Lower leg skin (tissue), 4 donors: ENCODE measurements around the gene S100Z. TPM values are rescaled to one million over a fixed set of nuclear protein-coding genes. Genes with fewer than 3 reads are reported as not detected.

ENCODE experiments used
- DNase-seq, 2 donors: peaks; one replicate each; pipeline ENCODE4 v3.0.0-alpha.2; 2019; ENCODE audit warnings: low spot score in 2 of 2
- H3K4me3 ChIP-seq: fragments of 200-600 bp; sonication (generic); 2 replicates; pipeline ENCODE4 v1.5.1; 2017; ENCODE audit warnings: mild to moderate bottlenecking, low read depth; ENCODE audit not compliant: poor library complexity, severe bottlenecking
- CTCF ChIP-seq, 3 donors: fragments of 450-650 bp; IDR thresholded peaks; one replicate each; pipeline ENCODE4 v1.5.1; 2016; ENCODE audit warnings: antibody characterized with exemption in 3 of 3, mild to moderate bottlenecking in 3 of 3, moderate library complexity in 2 of 3
- POLR2A ChIP-seq, 2 donors: fragments of 450-650 bp; IDR thresholded peaks; one replicate each; pipeline ENCODE4 v1.6.1; 2016 to 2017; ENCODE audit warnings: antibody characterized with exemption in 2 of 2, mild to moderate bottlenecking in 1 of 2, moderate library complexity in 1 of 2
- WGBS, 2 donors: methylation state at CpG; one replicate each; pipeline ENCODE4 v1.1.5; 2018; 5-methylcytosine and 5-hydroxymethylcytosine counted together
- intact Hi-C: fragments of 100-400 bp; cut with DNase I; formaldehyde crosslinking; loops from one replicate; pipeline ENCODE4 v1.15.0; 2023; ENCODE audit warnings: low total_unique reads
- total RNA-seq, 4 donors: library from RNA; depleted of rRNA; stranded (reverse); fragments of >200 nt; gene quantifications; one replicate each; pipeline ENCODE4 v1.1.0, GENCODE V29; 2016

Gene S100Z
- total RNA-seq, 4 donors from 2014 or later: not detected

GRCh38 chr5:76859591-76860247 is 9.9 kb downstream of the S100Z start:
- TF ChIP-seq CTCF (IDR thresholded peaks at IDR 0.05) (no peak), POLR2A (IDR thresholded peaks at IDR 0.05) (no peak)
- intact Hi-C loops: no loop called here
- no peak overlapping the region for H3K4me3 ChIP-seq
- 77 to 82% methylated on average over 10 of the region's 10 CpGs for WGBS, 2 donors
- DNase-seq: no peak

DNA sequence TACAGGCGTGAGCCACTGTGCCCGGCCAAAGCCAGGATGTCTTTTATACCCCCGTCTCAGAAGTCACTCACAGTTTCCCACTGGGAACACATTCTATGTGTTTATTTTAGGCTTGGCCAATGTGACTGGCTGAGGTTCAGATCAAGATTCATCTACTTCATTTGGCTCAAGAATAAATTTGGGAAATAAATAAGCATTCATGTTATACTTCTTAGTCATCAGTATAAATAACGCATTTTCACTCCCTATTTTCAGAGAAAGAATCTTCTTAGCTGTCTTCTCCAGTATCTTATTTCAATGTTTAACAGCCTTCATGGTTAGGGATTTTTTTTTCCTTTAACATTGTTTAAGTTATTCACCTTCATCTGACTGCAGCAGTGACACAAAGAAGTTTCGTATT is 11.8 kb downstream of the S100Z start:
- no peak overlapping the region for H3K4me3 ChIP-seq
- TF ChIP-seq CTCF (IDR thresholded peaks at IDR 0.05) (no peak), POLR2A (IDR thresholded peaks at IDR 0.05) (no peak)
- DNase-seq: no peak
- WGBS, 2 donors: 66 to 69% methylated on average over 5 of the region's 5 CpGs
- intact Hi-C loops: no loop called here

- 11 to 32% methylated on average over 1 of the region's 1 CpG for WGBS, 2 donors
- no peak overlapping the region for H3K4me3 ChIP-seq
- DNase-seq: no peak
- TF ChIP-seq POLR2A (IDR thresholded peaks at IDR 0.05) (no peak), CTCF (IDR thresholded peaks at IDR 0.05) (no peak)
- intact Hi-C loops: no loop called here
These were observed 13.2 kb downstream of the S100Z start for GRCh38 chr5:76863001-76863400.

DNA sequence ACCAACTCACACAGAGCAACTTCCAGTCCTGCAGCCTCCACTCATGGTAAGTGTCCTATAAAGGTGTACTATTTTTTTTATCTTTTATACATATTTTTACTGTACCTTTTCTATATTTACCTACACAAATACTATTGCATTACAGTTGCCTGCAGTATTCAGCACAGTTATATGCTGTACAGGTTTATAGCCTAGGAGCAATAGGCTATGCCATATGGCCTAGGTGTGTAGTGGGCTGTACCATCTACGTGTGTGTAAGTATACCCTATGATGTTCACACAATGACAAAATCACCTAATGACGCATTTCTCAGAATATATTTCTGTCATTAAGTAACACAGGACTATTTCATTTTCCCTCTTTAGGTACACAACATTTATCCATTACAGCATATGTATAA is 16.7 kb downstream of the S100Z start:
- WGBS, 2 donors: 89 to 93% methylated on average over 2 of the region's 2 CpGs
- TF ChIP-seq POLR2A (IDR thresholded peaks at IDR 0.05) (no peak), CTCF (IDR thresholded peaks at IDR 0.05) (no peak)
- no peak overlapping the region for H3K4me3 ChIP-seq
- intact Hi-C loops: no loop called here
- DNase-seq: no peak

DNA sequence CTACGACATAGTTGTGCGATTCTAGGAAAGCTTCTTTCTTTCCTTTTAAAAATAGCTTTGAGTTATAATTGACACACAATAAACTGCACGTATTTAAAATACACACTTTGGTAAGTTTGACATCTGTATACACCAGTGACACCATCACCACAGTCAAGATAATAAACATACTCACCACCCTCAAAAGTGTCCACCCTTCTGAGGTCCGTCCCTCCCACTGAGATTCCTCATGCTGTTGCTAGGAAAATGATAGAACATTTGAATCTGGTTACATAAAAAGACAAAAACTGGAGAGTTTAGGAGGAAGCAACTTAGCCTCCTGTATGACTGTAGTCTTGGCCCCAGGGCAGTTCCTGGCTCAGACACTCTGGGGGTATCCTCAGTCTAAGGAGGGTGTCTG is 17.2 kb downstream of the S100Z start:
- H3K4me3 ChIP-seq: no peak overlapping the region
- intact Hi-C loops: no loop called here
- DNase-seq: no peak
- 78 to 81% methylated on average over 4 of the region's 4 CpGs for WGBS, 2 donors
- no peak for TF ChIP-seq POLR2A (IDR thresholded peaks at IDR 0.05)
- no peak for TF ChIP-seq CTCF (IDR thresholded peaks at IDR 0.05)
